Stimulated activated CD8-positive, alpha-beta memory T cell treated with anti-CD3 and anti-CD28 coated beads, Interleukin-4, amount 100 ng/mL, for 4 hours (primary cell): Measurements from ENCODE around the gene CHDH.

Source experiments
- DNase-seq, 2 donors: peaks; one replicate each; pipeline ENCODE4 v3.0.0-alpha.2; 2020; ENCODE audit warnings: low read depth in 2 of 2, low spot score in 1 of 2

Gene CHDH

DNA sequence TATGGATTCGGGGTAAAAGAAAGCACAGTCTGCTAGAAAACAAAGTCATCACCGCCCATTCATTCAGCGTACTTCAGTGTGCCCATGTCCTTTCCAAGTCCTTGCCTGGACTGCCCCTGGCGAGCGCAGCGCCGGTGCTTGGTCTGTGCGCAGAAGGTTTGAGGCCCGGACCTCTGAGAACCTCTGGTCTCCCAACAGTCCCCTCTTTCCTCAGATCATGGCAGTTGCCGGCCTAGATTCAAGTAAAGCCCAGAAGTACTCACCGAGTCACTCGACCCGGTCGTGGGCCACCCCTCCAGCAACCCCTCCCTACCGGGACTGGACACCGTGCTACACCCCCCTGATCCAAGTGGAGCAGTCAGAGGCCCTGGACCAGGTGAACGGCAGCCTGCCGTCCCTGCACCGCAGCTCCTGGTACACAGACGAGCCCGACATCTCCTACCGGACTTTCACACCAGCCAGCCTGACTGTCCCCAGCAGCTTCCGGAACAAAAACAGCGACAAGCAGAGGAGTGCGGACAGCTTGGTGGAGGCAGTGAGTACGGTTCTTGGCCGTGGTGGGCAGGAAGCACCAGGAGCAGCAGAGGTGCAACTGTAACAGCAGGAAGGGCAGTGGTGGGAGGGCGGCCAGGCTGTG lies 36.3 kb downstream of the CHDH start:
- no peak for DNase-seq

DNA sequence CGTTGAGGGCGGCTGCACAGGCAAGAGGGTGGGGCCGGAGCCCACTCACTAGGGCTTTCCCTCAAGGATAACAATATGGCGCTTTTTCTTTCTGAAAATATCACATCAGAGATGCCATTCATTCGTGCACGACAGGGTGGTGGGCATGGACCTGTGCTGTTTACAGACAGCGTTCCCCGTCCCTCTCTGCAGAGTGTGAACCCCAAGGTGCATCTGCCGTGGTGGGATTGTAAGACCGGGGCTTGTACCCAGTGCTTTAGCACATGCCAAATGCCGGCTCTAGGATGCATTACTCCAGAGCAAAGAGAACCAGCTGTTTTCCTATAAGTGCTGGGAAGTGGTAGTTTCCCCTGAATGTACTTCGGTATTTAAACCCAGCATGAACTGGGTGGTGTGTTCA lies 37.0 kb downstream of the CHDH start:
- DNase-seq: no peak

DNA sequence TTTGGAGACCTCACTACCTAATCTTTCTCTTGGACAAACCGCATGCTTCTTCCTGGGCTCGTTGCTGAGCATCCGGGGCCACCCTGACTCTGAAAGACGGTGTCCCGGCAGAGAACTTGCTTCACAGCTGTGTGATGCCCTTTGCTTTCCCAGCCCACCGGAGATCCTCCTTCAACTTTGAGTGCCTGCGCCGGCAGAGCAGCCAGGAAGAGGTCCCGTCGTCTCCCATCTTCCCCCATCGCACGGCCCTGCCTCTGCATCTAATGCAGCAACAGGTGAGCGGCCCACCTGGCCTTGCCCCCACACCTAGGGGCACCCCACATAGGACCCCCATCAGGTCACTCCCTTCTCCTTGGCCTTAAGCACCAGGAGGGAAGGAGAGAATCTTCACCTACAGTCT lies 37.7 kb downstream of the CHDH start:
- DNase-seq: no peak

DNA sequence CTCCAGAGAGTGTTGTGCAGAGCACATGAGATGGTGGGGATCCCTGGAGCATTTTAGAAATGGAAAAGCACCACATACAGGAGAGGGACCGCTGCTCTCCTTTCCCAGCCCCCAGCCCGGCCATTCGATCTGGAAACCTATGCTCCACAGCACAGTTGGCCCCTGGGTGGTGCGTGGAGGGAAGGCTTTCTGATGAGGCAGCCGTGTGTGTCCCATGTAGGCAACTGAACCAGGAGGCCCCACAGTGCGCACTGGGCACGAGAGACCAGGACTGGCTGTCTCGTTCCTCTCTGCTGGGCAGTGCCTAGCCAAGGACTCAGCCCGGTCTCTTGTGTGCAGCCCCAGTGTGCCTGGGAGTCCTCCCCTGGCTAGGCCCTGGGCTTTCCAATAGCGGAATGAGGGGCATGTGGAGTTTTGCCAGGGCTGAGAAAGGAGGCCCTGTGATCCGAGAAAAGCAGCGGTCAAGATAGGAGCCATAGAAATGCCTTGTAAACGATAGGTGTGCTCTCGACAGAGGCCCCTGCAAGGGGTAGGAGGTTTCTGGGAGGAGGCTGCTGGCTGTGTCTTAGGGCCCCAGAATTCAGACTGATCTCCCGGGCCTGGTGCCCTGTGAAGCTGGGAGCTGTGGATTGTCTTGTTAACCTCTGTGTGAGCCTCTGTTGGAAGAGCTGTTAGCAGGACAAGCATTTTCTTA lies 39.0 kb downstream of the CHDH start:
- DNase-seq: no peak

DNA sequence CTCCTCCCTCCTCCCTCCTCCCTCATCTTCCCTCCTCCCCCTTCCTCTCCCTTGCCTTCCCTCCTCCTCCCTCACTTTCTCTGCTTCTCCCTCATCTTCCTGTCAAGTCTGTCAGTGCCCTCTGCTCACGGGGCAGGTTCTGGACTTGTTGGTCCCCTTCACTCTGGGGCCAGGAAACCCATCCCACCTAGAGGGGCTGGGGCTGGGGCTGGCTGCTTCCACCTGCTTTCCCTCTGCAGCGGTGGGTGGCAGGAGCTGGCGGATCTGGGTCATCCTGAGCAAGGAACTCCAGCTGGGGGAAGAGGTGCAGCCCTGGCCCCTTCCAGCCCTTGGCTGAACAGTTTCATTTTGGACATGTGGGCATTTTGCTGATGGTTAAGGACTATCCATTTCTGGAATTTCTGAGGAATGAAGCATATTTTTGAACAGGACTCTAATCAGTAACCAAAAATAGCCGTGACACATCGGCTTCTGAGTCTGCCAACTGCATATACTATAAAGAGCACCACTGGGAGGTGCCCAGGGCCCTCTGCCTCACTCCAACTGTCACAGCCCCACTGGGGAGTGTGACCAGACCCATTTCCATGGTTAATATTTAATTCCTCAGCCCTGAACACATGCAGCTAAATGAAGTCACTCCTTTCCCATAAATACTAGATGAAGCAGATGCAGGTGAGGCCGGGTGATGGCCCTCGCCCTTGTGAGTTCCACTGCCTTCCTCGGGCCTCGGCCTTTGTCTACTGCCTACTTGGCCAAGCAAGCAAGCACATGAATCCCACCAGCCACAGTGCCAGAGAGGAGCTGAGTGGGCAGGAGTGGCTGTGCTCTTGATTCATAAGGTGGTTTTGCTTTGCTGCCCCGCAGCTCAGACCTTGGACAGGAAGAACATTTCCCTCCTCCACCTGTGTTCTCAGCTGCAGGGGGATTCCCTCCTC lies 39.8 kb downstream of the CHDH start:
- DNase-seq: no peak

DNA sequence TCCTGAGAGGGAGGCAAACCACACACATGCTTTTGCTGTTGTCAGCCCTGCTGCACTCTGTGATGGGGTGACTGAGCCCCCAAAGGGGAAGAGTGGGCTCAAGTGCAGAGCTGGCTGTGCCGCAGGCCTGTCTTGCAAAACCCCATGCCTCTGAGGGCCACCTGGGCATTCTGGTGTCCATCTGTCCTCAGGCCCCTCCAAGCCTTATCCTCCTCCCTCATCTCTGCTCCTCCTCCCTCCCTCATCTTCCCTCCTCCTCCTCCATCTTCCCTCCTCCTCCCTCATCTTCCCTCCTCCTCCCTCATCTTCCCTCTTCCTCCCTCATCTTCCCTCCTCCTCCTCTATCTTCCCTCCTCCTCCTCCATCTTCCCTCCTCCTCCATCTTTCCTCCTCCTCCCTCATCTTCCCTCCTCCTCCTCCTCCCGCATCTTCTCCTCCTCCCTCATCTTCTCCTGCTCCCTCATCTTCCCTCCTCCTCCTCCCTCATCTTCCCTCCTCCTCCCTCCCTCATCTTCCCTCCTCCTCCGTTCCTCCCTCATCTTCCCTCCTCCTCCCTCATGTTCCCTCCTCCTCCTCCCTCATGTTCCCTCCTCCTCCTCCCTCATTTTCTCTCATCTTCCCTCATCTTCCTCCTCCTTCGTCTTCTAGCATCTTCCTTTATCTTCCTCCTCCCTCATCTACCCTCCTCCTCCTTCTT lies 40.6 kb downstream of the CHDH start:
- no peak for DNase-seq

DNA sequence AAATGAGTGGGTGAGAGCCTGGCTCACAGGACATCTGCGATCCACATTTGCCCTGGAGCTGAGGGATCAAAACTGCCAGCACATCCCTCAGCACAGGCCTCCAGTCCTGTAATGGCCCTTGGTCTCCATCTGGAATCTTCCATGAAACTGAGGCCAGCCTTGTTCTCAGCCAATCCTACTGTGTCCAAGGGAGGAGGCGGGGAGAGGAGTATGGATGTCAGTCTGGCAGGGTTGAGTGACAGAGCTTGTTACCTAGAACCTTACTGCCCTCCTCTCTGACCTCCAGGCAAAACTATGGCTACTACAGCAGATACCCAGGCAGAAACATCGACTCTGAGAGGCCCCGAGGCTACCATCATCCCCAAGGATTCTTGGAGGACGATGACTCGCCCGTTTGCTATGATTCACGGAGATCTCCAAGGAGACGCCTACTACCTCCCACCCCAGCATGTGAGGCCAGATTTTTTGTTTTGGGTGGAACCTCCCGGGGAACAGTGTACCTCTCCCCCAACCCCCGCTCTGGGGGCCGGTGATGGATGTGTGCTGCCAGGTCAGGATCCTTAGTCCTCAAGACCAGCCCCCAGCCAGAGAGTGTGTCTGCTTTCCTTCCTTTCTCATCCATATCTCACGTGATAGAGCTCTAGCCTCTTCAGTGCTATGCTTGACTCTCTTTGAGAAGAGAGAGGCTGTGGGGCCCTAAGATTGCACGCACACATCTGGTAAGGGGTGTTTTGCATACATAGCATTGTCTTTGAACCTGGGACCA lies 41.3 kb downstream of the CHDH start:
- no peak for DNase-seq

DNA sequence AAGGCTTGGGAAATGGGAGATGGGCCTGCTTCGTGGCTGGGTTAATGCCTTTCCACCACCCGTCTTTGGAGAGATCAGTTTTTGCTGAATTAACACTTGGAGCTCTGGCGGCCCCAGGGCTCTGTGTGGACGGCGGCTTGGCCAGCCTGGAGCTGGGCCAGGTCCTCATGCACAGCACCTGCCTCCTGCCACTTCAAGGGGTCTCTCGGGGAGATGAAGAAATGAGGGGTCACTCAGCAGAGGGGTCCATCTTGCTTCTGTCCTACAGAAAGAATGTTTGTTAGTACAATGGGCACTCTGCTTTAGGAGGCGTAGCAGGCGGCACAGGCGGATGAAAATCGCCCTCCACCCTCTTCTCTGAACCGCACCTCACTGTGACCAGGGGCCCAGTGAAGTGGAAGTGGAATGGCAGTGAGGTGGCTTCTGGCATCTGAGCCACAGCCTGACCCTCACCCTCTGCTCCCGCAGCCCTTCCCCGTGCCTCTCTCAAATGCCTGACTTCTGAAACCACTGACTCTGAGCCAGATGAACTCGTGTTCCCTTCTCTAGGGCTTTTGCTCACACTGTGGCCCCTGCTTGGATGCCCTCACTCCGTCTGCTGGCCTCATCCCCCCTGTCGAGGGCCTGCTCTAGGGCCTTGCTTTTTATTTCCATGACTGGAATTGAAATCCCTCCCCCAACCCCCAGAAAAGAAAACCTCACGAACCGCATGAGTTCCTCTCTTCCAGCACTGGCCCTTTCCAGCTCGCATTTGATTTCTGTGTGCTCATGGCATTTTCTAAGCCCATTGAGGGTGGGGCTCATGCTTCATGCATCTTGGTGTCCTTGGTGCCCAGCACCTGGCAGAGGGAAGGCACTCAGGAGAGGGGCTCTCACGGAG lies 42.2 kb downstream of the CHDH start:
- no peak for DNase-seq

DNA sequence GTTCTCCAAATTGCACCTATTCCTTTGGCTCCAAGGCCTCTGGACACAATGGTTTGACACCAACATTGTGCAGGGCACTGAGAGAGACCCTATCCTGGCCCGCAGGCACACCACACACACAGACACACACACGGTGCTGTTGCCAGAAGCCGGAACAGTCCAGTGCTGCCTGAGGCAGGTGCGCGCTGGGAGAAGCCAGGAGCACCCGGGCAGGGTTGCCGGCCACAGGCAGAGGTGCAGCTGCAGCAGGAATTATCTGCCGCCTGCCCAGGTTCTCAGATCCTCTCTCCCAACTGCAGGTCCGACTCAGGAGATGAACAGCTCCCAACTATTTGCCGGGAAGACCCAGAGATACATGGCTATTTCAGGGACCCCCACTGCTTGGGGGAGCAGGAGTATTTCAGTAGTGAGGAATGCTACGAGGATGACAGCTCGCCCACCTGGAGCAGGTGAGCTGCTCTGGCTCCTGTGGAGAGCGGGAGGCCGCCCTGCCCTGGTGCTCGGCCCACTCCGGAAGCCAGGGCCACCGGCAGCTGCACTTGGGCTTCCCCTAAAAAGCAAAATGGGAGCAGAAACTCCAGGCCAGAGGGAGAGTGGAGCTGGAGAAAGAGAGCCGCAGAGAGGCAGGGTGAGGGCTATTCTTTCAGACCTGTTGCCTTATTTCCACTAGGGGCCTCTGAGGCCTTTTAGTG lies 42.9 kb downstream of the CHDH start:
- DNase-seq: no peak

DNA sequence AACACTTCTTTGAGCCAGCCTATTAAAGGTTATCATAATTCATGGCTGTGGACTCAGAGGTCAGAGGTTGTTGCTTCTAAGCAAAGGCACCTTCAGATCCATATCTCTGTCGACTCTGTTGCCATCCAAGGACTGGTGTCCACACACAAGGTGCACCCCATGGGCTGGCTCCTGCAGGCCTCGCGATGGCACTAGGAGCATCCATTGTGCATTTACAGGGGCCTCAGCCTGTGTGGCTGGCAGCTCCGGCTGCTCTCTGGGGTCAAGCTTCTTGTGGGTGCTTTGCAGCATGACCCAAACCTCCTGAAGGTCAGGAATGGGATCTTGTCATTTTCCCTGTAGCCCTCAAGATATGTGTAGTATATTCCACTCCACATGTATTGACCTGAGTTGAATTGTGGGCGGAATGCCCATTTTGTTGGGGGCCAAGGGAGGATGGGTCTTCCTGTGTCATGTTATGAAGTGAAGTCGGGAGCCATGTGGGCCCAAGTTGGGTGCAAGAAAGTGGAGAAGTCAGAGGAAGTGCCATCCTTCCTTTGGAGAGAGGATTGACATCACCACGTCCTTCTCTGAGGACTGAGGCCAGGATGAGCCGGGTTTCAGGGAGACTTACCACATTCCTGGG lies 43.9 kb downstream of the CHDH start:
- no peak for DNase-seq

DNA sequence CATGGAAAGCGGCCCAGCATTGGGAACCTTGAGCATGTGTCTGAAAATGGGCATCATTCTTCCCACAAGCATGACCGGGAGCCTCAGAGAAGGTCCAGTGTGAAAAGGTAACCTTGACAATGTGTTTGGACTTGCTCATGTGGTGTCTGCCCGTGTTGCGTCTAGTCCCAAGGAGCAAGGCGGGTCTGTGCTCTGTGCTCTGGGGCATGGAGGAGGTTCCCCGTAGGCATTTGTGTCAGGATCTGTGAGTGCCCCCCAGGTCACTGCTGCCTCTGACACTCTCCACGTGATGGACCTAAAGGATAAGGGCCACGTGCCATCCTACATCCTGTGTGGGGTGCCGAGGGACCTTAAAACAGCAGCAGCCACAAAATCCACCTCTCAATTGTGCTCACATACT lies 44.9 kb downstream of the CHDH start:
- no peak for DNase-seq

DNA sequence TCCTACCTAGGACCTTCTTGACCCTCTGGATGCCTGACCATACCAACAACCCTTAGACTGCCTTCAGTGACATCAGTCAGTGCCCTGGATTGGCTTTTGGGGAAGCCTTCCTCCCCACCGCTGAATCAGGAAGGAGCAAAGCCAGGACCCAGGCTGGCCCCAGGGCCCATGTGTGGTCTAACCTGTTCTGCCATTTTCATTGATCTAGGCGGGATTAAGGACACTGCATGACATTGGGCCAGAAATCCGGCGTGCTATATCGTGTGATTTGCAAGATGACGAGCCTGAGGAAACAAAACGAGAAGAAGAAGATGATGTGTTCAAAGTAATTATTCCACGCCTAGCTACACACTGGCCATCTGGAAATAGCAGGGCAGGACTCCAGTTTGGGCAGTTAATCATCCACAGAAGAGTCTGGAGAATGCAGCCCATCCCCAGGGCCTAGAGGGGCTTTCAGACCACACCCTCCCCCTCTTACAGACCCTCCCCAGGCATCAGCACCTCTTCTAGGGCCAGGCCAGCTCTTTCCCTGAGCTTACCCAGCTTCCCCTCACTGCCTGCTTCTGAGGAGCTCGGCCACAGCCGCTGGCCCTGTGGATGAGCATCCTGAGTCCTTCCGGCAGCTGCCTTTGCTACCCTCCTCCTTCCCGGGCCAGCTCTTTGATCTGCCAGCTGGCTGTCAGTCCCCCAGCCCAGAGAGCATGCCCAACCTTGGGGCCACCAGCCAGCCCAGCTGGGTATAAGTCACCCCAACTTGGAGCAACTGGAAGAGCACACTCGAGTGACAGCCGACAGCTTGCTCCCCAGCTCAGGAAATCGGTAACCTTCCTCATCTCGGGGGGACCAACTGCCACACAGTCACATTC lies 45.9 kb downstream of the CHDH start:
- DNase-seq: no peak

DNA sequence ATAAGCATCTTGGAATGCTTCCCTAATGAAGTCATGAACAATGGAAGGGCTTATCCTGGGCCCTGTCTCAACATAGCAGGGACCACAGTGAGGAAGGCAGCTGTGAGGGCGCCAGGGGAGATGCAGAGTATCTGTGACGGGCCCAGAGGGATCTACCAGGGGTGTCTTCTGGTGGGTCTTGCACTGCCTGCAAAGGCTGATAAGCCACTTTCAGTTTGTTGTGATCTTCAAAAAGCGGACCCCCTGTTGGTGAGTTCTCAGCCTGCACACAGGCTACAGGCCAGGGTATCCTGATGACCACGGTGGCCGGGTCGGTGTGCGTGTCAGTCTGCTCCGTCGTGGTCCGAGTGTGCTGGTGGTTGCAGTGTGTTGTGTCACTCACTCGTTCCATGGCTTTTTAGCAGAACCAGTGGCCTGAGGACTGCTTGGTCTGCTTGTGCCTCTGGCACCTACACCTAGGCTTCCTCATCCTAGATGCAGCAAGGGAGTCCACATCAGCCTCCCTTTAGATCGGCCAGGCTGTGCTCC lies 46.8 kb downstream of the CHDH start:
- DNase-seq: no peak

DNA sequence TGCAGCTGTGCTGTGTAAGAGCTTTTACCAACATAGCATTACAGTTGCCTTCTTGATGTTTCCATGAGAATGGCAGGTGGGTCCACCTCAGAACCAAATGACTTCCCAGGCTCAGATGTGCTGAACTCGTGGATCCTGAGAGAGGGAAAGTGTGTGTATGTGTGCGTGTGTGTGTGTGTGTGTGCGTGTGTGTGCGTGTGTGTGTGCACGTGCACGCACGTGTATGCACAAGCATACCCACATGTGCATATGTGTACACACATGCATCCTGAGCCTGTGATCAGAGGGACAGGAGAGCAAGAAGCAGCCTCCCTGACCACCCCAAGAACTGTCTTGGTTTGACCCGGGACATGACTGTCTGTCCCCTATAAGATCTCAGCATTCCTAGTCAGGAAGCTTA lies 48.1 kb downstream of the CHDH start:
- no peak for DNase-seq

DNA sequence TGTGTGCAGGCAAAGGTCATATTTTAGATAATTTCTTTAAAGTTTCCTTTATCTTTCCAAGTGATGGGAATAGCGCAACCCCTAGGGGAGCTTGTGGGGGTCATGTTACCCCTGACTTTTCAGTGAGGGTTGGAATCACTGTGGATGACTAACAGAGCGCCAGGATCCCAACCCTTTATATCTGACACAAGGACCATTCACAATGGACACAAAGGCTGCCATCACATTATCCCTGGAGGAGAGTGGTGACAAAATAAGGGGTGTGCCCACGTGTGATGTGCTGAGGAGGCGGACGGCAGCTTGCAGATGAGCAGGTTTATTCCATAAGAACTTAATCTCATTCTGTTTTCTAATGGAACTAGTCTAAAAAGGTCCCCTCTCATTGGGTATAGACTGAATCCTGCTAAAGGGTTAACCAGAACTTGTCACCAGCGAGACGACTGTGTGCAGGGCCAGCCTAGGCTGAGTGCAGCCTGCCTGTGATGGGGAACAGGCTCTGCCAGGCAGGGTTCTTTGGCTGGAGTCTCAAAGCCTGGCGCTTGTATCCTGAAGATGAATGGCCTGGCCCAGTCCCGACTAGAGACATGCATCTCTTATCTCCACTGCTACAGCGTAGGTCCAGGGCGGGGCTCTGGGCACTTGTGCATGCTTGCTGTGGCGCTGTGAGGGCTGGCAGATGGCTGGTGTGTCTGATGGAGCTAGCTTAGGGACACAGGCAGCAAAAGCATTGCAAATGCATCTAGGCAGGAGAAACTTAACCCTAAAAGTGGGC lies 50.2 kb downstream of the CHDH start:
- no peak for DNase-seq

DNA sequence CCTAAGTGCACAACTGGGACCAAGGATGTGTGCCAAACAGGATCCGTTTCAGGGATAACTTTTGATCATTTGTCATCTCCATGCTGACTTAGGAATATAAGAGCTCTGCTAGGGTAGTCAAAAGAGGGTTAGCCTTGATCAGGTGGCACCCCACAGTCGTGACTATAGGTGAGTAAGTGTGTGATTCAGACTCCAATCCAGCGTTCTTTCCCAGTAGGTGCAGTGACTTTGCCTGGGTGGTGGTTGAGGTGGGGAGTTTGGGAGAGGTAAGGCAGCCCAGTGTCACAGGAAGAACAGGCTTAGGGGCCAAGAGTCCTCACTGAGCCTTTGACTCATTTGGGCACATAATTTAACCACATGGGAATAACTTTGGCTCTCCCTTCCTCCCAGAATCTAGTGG lies 51.0 kb downstream of the CHDH start:
- DNase-seq: no peak

DNA sequence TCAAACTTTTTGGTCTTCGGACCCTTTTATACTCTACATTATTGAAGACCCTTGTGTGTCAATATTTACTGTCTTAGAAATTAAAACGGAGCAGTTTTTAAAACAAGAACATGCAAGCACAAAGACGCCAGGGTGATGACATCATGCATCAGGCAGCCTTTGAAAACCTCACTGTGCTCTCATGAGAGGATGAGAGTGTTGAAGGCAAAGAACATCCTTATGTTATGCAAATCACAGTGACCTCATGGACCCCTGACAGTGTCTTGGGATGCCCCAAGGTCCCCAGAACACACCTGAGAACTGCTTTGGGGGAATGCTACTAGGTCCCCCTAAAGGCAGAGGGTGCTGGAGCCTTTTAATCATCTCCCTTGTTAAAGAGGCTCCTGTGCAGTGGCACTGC lies 51.6 kb downstream of the CHDH start:
- DNase-seq: no peak
